Panc1 (cell line): ENCODE measurements around the gene HMGN3. TPM values are rescaled to one million over a fixed set of nuclear protein-coding genes. Genes with fewer than 3 reads are reported as not detected.

Experiments used
- ATAC-seq: fragments of 200-7000 bp; cut with Tn5 transposase; 2 replicates; pipeline ENCODE4 v1.9.1; 2020; ENCODE audit warnings: mild to moderate bottlenecking, moderate library complexity
- BruUV-seq: library from RNA; stranded (reverse); fragments of 400-500 nt; replicated peaks from 2 replicates; lab custom pipeline; 2021; lab: Mats Ljungman, UMichigan
- CTCF ChIA-PET: fragments of 300-600 bp; sonication (Branson Sonifier 250); formaldehyde crosslinking; loops from one replicate; lab custom pipeline; 2022; ENCODE audit warnings: antibody characterized with exemption; lab: Charles Lee
- POLR2A ChIA-PET: fragments of 300-600 bp; sonication (Branson Sonifier 250); formaldehyde crosslinking; loops from one replicate; lab custom pipeline; 2022; ENCODE audit warnings: antibody characterized with exemption; lab: Charles Lee
- DNase-seq: peaks from one replicate; pipeline ENCODE4 v3.0.0-alpha.2; 2010; ENCODE audit warnings: low read depth, low spot score
- H3K27ac ChIP-seq: 2 replicates; pipeline ENCODE4 v1.5.1; 2011; ENCODE audit warnings: mild to moderate bottlenecking, low read length, inconsistent platforms
- H3K27me3 ChIP-seq: fragments of 200-500 bp; sonication (Bioruptor generic); 2 replicates; pipeline ENCODE4 v1.6.0; 2014; ENCODE audit warnings: low read length, inconsistent platforms; ENCODE audit not compliant: control insufficient read depth, insufficient read depth
- H3K36me3 ChIP-seq: fragments of 200-500 bp; sonication (Bioruptor generic); 2 replicates; pipeline ENCODE4 v1.5.1; 2014; ENCODE audit warnings: inconsistent platforms, mild to moderate bottlenecking, low read length, moderate library complexity; ENCODE audit not compliant: control insufficient read depth, insufficient read depth
- H3K4me1 ChIP-seq: 2 replicates; pipeline ENCODE4 v1.5.1; 2011; ENCODE audit warnings: inconsistent platforms, mild to moderate bottlenecking, low read length, moderate library complexity; ENCODE audit not compliant: control insufficient read depth, insufficient read depth
- H3K4me3 ChIP-seq, 2 experiments: 2 replicates each; pipeline ENCODE4 v1.5.1; 2011 to 2012; ENCODE audit warnings: low read depth in 2 of 2, low read length in 2 of 2, mild to moderate bottlenecking in 2 of 2, inconsistent platforms in 1 of 2, moderate library complexity in 1 of 2
- H3K9me3 ChIP-seq: fragments of 200-500 bp; sonication (Bioruptor generic); 2 replicates; pipeline ENCODE4 v1.5.1; 2014; ENCODE audit warnings: low read depth, mild to moderate bottlenecking, inconsistent platforms, low read length, moderate library complexity; ENCODE audit not compliant: control insufficient read depth, insufficient read depth
- POLR2AphosphoS5 ChIP-seq: IDR thresholded peaks from 2 replicates; pipeline ENCODE4 v1.6.1; 2012; ENCODE audit warnings: mild to moderate bottlenecking, low read depth, low read length, moderate library complexity
- REST ChIP-seq, 2 experiments: IDR thresholded peaks; 2 replicates each; pipeline ENCODE4 v1.6.1; 2011 to 2012; ENCODE audit warnings: low read depth in 2 of 2, control low read depth in 1 of 2, low read length in 1 of 2, mild to moderate bottlenecking in 1 of 2, moderate library complexity in 1 of 2; ENCODE audit not compliant: insufficient read depth in 1 of 2
- SIN3A ChIP-seq: IDR thresholded peaks from 2 replicates; pipeline ENCODE4 v1.6.1; 2012; ENCODE audit warnings: low read depth, mild to moderate bottlenecking, low read length, moderate library complexity, borderline replicate concordance; ENCODE audit not compliant: insufficient read depth
- TCF7L2 ChIP-seq: IDR thresholded peaks from 2 replicates; pipeline ENCODE4 v1.6.1; 2011; ENCODE audit warnings: mild to moderate bottlenecking, low read depth, low read length, inconsistent platforms
- in situ Hi-C: cut with HindIII; loops from 2 replicates; pipeline ENCODE4 v1.10.0; 2016; ENCODE audit warnings: low sequenced_read_pairs, low pct_unique_long_range_greater_than_20kb
- intact Hi-C: fragments of 100-400 bp; cut with micrococcal nuclease; formaldehyde crosslinking; loops from one replicate; pipeline ENCODE4 v1.10.0; 2022; ENCODE audit not compliant: unreplicated experiment
- total RNA-seq: library from RNA; stranded (reverse); gene quantifications from one replicate; pipeline ENCODE4 v1.2.1, GENCODE V29; 2021; ENCODE audit not compliant: unreplicated experiment
- TF ChIP-seq, protein P1 (sequence below): fragments of 450-650 bp; IDR thresholded peaks from 2 replicates; pipeline ENCODE4 v1.5.1; 2017; ENCODE audit warnings: mild to moderate bottlenecking

HMGN3 gene
- total RNA-seq, 1 experiment from 2014 or later: 52.0 TPM

GRCh38 chr6:79157961-79158644 lies 76.4 kb downstream of the HMGN3 start:
- Histone ChIP-seq H3K27ac (no peak overlapping the region), H3K36me3 (no peaks in the 10 kb centered on the region), H3K27me3 (no peaks in the 10 kb centered on the region), H3K9me3 (no peaks in the 10 kb centered on the region), H3K4me1 (peaks cover 2% of the 10 kb centered on the region; the same call in 1 of the 2 replicates), H3K4me3 (no peak overlapping the region)
- ChIA-PET CTCF (no interaction called here), POLR2A (no interaction called here)
- DNase-seq (no peak), ATAC-seq (no peak)
- intact Hi-C loops: no loop called here
- in situ Hi-C loops: no loop called here
- TF ChIP-seq SIN3A (no peak), POLR2AphosphoS5 (no peak), REST (IDR thresholded peaks at IDR 0.05; ENCODE audit: insufficient read depth in 1 of 2, low read depth in 2 of 2, low read length in 1 of 2) (no peak), TCF7L2 (no peak)
- TF ChIP-seq, protein P1, sequence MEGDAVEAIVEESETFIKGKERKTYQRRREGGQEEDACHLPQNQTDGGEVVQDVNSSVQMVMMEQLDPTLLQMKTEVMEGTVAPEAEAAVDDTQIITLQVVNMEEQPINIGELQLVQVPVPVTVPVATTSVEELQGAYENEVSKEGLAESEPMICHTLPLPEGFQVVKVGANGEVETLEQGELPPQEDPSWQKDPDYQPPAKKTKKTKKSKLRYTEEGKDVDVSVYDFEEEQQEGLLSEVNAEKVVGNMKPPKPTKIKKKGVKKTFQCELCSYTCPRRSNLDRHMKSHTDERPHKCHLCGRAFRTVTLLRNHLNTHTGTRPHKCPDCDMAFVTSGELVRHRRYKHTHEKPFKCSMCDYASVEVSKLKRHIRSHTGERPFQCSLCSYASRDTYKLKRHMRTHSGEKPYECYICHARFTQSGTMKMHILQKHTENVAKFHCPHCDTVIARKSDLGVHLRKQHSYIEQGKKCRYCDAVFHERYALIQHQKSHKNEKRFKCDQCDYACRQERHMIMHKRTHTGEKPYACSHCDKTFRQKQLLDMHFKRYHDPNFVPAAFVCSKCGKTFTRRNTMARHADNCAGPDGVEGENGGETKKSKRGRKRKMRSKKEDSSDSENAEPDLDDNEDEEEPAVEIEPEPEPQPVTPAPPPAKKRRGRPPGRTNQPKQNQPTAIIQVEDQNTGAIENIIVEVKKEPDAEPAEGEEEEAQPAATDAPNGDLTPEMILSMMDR: no peak
- no TSS peak for BruUV-seq

DNA sequence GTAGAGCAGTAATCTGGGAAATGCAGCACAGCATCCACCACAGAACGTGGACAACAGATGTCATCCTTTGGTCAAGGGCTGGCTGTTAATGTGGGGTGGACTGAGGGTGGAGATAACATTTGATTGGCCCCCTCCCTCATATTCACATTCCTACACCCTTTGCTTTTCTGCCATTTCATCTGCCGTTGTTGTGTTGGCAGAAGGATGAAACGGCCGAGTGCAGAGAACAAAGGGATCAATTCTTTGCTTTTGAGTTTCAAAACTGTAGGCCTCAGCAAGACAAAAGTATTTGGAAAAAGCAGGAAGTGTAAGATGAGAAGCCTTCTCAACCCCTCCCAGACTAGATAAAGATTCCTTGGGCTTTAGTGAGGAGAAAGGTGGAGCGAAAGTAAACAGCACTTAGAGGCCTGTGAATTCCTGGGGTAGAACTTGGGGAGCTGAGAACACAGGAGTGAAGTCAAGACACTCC lies 82.2 kb downstream of the HMGN3 start:
- intact Hi-C loops (no loop called here), in situ Hi-C loops (no loop called here)
- H3K4me1 ChIP-seq: no peaks in the 10 kb centered on the region
- H3K36me3 ChIP-seq: no peaks in the 10 kb centered on the region
- H3K27ac ChIP-seq: no peak overlapping the region
- DNase-seq: no peak
- POLR2A ChIA-PET: no interaction called here
- no peaks in the 10 kb centered on the region for H3K27me3 ChIP-seq
- no peak for TF ChIP-seq SIN3A
- no peaks in the 10 kb centered on the region for H3K9me3 ChIP-seq
- BruUV-seq: no TSS peak
- H3K4me3 ChIP-seq: no peak overlapping the region
- ATAC-seq: no peak
- CTCF ChIA-PET: no interaction called here

Other genes starting within 250 kb of the HMGN3 start
- 28.0 TPM for gene PHIP, start 156.4 kb downstream of the HMGN3 start, total RNA-seq